Aorta (tissue), 5 donors: ENCODE data around the gene P2RX3. TPM values are rescaled to one million over a fixed set of nuclear protein-coding genes. Genes with fewer than 3 reads are reported as not detected.

ENCODE experiments used
- ATAC-seq: fragments of 200-7000 bp; cut with Tn5 transposase; one replicate; pipeline ENCODE4 v1.9.1; 2022; ENCODE audit warnings: moderate library complexity; ENCODE audit not compliant: low FRiP score
- DNase-seq, 2 donors: peaks; one replicate each; pipeline ENCODE4 v3.0.0-alpha.2; 2020
- H3K27ac ChIP-seq, 2 donors: one replicate each; pipeline ENCODE4 v1.5.1; 2013; ENCODE audit warnings: low read length in 2 of 2, mild to moderate bottlenecking in 2 of 2, moderate library complexity in 2 of 2, control low read depth in 1 of 2, inconsistent platforms in 1 of 2, low read depth in 1 of 2
- H3K27me3 ChIP-seq, 2 donors: one replicate each; pipeline ENCODE4 v1.6.1; 2013; ENCODE audit warnings: control low read depth in 1 of 2, low read length in 1 of 2, mild to moderate bottlenecking in 1 of 2, moderate library complexity in 1 of 2; ENCODE audit not compliant: insufficient read depth in 2 of 2, control insufficient read depth in 1 of 2
- H3K36me3 ChIP-seq, 2 donors: one replicate each; pipeline ENCODE4 v1.6.1; 2013; ENCODE audit warnings: control low read depth in 1 of 2, low read length in 1 of 2, mild to moderate bottlenecking in 1 of 2; ENCODE audit not compliant: insufficient read depth in 2 of 2, control insufficient read depth in 1 of 2
- H3K4me1 ChIP-seq, 2 donors: one replicate each; pipeline ENCODE4 v1.6.1; 2013; ENCODE audit warnings: low read length in 2 of 2, control low read depth in 1 of 2, mild to moderate bottlenecking in 1 of 2, moderate library complexity in 1 of 2; ENCODE audit not compliant: insufficient read depth in 2 of 2, control insufficient read depth in 1 of 2
- H3K4me3 ChIP-seq, 2 donors: one replicate each; pipeline ENCODE4 v1.5.1; 2013; ENCODE audit warnings: low read length in 2 of 2, control low read depth in 1 of 2, mild to moderate bottlenecking in 1 of 2
- H3K9me3 ChIP-seq: one replicate; pipeline ENCODE4 v1.6.1; 2013; ENCODE audit warnings: mild to moderate bottlenecking, low read length; ENCODE audit not compliant: control insufficient read depth
- WGBS, 2 donors: extraction: QIAGEN DNeasy Blood & Tissue Kit; methylation state at CpG; one replicate each; pipeline ENCODE4 v1.1.7; 2013; 5-methylcytosine and 5-hydroxymethylcytosine counted together
- intact Hi-C, 2 donors: fragments of 100-400 bp; cut with DNase I; formaldehyde crosslinking; loops; one replicate each; pipeline versions ENCODE4 v1.14.2 to v1.15.0; 2022
- polyA plus RNA-seq, 2 donors: library from polyadenylated mRNA; stranded (reverse); fragments of 200-250 nt; gene quantifications; one replicate each; pipeline ENCODE4 v1.2.3, GENCODE V29; 2013
- total RNA-seq, 2 donors: library from RNA; stranded (reverse); fragmentation: NEBNext Ultra II Directional; extraction: Animal tissue kit (Norgen Biotek cat#: 25700); gene quantifications; one replicate each; pipeline ENCODE4 v1.2.1, GENCODE V29; 2021
- donor health status: healthy with polysubstance abuse.
- donor health status: Bipolar disorder and iron deficiency.
- donor health status: DM: no; HTN: no; CAD: no.
- donor health status: DM: no; HTN: no; CAD: no.
- donor health status: DM: yes; HTN: yes; CAD: no.

Gene P2RX3
- total and polyA plus RNA-seq, 4 donors, result not detected

DNA sequence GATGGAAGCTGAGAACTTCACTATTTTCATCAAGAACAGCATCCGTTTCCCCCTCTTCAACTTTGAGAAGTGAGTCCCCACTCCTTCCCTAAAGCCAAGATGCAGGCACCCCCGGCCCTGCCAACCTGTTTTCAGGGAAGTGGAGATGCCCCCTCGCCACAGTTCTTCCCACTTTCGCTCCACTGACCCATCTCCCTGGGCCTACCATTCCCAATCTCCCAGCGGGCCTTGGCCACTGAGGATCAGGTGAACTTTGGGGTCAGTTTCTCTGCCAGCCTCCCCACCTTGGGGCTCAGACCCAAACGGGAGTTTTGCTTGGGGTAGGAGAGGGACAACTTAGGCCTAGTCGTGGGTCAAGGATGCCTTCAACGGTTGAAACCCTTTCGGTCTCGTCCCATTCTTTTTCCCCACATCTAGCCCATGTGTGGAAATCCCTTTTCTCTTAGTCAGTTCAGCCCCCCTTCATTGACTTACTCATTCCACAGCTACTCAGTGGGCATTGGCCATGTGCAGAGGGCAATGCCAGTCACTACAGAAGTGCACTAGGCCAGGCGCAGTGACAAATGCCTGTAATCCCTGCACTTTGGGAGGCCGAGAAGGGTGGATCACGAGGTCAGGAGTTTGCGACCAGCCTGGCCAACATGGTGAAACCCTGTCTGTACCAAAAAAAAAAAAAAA, 10.6 kb downstream of the P2RX3 start:
- Histone ChIP-seq H3K27me3 (no peaks in the 10 kb centered on the region), H3K9me3 (no peaks in the 10 kb centered on the region), H3K36me3 (no peaks in the 10 kb centered on the region), H3K4me3 (no peak overlapping the region), H3K4me1 (no peaks in the 10 kb centered on the region), H3K27ac (no peak overlapping the region)
- intact Hi-C loops, result loop anchor here in 1 of 2 donors (5.0 to 10.0 kb wide), 3 partner anchors 134 to 504 kb away; no protein-coding TSS in a partner anchor
- 92 to 93% methylated on average over 14 of the region's 14 CpGs for WGBS, 2 donors
- ATAC-seq (no peak), DNase-seq (peak in 1 of 2 donors; percentile 57)

DNA sequence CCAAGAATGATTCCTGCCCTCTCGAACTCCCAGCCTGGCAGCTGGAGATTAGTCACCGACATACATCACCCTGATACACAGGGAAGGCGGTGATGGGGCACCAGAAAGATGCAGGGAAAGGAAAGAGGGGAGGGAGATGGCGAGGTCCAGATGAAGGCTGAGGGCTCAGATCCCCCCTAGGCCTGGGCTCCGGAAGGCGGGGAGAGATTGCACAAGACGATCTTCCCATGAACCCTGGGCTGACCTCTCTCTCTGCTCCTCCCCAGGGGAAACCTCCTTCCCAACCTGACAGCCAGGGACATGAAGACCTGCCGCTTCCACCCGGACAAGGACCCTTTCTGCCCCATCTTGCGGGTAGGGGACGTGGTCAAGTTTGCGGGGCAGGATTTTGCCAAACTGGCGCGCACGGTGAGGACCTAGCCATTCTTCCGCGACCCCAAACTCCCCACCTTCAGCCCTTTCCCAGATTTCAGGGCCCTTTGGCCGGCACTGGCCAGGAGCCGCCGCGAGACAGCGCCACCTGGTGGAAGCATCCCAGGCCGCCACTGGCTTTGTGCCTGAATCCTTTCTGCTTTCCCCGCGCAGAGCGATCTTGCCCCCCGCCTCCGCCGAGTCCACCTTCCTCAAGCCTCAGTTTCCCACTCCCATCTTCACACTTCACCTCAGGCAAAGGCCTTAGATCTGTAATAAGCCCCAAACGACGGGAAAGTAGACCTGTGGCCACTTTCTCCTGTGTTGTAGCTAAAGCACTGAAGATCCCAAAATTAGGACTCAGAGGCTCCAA, 11.5 kb downstream of the P2RX3 start:
- DNase-seq, result peak; percentile 75 to 93
- no peaks in the 10 kb centered on the region for H3K9me3 ChIP-seq
- no peaks in the 10 kb centered on the region for H3K27me3 ChIP-seq
- H3K27ac ChIP-seq, result no peak overlapping the region
- ATAC-seq, result peak; percentile 87
- WGBS, 2 donors, result 19% methylated on average over 31 of the region's 31 CpGs
- intact Hi-C loops, result loop anchor here in 1 of 2 donors (5.0 to 10.0 kb wide), 3 partner anchors 133 to 505 kb away; no protein-coding TSS in a partner anchor
- H3K4me1 ChIP-seq, result no peaks in the 10 kb centered on the region
- H3K36me3 ChIP-seq, result no peaks in the 10 kb centered on the region
- no peak overlapping the region for H3K4me3 ChIP-seq

DNA sequence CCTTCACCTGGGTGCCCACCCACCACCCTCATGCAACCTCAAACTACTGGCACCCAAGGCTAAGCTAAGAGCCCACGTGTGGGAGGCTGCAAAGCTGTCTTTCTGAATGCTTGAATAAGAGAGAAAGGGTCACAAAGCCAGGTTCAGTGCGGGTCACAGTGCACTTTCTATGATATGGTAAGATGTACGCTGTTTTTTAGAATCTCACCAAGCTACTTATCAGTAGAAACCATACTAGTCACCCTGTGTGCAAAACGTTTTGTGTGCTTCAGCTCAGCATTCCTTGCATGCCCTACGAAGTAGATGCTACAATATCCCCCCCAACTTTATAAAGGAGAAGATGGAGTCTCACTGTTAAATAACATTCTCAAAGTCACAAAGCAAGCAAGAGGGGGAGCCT, 14.9 kb downstream of the P2RX3 start:
- Histone ChIP-seq H3K4me3 (no peak overlapping the region), H3K9me3 (no peaks in the 10 kb centered on the region), H3K4me1 (no peaks in the 10 kb centered on the region), H3K27ac (no peak overlapping the region), H3K36me3 (no peaks in the 10 kb centered on the region), H3K27me3 (no peaks in the 10 kb centered on the region)
- intact Hi-C loops, result no loop called here
- ATAC-seq (no peak), DNase-seq (peak in 1 of 2 donors; percentile 23)
- WGBS, 2 donors, result 54 to 58% methylated on average over 5 of the region's 5 CpGs

DNA sequence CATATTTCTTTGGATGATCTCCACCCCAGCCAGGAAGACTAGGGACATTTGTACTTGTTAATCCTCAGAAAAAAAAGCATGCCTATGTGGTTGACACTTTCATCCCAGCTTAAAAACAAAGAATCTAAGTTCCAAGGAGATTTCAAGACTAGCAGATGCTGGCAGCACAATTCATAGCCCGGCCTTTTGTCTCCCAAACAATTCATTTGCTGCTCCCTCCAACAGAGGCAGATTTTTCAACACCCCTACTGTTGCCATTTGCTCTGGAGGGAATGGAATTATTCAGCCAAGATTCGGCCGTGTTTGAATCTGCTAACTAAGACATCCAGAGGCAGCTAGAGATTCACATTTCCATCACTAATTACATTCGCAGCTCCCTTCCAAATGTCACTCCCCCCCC, 15.3 kb downstream of the P2RX3 start:
- WGBS, 2 donors, result 51 to 52% methylated on average over 4 of the region's 4 CpGs
- H3K9me3 ChIP-seq, result no peaks in the 10 kb centered on the region
- no peaks in the 10 kb centered on the region for H3K36me3 ChIP-seq
- intact Hi-C loops, result no loop called here
- H3K4me1 ChIP-seq, result no peaks in the 10 kb centered on the region
- DNase-seq (no peak), ATAC-seq (no peak)
- no peak overlapping the region for H3K27ac ChIP-seq
- no peak overlapping the region for H3K4me3 ChIP-seq
- no peaks in the 10 kb centered on the region for H3K27me3 ChIP-seq

DNA sequence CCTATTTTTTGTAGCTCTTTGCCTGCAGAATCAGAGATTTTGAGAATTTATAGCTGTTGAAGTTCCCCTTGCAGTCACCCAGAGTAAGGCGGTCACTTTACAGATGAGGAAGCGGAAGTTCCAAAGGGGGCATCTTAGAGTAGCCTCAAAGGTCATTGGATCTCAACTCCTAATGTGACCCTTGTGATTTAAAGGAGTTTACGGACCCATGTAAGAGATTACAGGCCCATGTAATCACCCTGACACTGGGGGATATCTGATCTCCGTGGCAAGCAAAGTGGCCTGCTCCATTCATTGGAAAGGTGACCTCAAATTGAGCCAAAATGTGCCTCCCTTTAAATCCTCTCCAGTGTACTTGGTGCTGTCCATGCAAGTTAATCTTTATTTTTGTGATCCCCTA, 15.7 kb downstream of the P2RX3 start:
- Histone ChIP-seq H3K36me3 (no peaks in the 10 kb centered on the region), H3K27ac (no peak overlapping the region), H3K4me1 (no peaks in the 10 kb centered on the region), H3K9me3 (no peaks in the 10 kb centered on the region), H3K27me3 (no peaks in the 10 kb centered on the region), H3K4me3 (no peak overlapping the region)
- intact Hi-C loops, result no loop called here
- DNase-seq, result no peak
- WGBS, 2 donors, result 78 to 79% methylated on average over 4 of the region's 4 CpGs
- no peak for ATAC-seq

DNA sequence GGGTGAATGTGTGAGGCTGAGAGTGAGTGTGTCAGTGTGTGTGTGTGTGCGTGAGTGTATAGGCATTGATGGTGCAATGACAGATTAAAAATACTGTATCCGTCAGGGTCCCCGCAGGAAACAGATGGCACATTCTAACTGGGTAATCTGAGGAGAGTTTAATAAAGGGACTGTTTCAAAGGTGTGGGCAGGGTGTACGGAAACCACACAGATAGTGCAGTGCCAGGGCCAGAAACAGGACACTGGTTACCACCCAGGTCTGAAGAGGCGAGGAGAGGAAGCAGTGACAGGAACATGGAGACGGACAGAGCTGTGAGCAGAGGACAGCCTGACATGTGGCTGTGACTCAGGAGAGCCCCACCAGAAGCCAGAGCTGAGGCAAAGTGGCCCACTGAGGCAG, 16.5 kb downstream of the P2RX3 start:
- intact Hi-C loops, result no loop called here
- WGBS, 2 donors, result 89% methylated on average over 6 of the region's 6 CpGs
- Histone ChIP-seq H3K4me1 (no peaks in the 10 kb centered on the region), H3K9me3 (no peaks in the 10 kb centered on the region), H3K27me3 (no peaks in the 10 kb centered on the region), H3K27ac (no peak overlapping the region), H3K4me3 (no peak overlapping the region), H3K36me3 (no peaks in the 10 kb centered on the region)
- ATAC-seq (no peak), DNase-seq (peak in 1 of 2 donors; percentile 55)

DNA sequence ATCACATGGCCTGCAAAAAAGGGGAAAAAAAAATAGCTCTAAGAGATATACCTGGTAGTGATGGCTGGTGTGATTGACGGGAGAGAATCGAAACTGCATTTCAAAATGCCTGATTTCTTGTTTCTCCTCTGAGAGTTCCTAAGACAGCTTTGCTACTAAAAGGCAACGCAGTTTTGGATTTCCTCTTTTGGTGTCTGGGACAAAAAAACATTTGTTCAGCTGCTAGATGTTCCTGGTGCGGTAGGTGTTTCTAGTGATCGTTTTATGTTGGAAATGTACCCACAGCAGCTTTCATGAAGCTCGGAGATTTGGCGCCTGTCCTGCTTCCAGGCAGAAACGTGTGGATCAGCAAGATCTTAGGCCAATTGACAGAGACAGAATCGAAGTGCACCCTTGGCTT, 18.1 kb downstream of the P2RX3 start:
- intact Hi-C loops, result no loop called here
- H3K27me3 ChIP-seq, result no peaks in the 10 kb centered on the region
- H3K27ac ChIP-seq, result no peak overlapping the region
- 72 to 73% methylated on average over 9 of the region's 9 CpGs for WGBS, 2 donors
- no peaks in the 10 kb centered on the region for H3K4me1 ChIP-seq
- no peaks in the 10 kb centered on the region for H3K9me3 ChIP-seq
- ATAC-seq, result no peak
- no peak overlapping the region for H3K4me3 ChIP-seq
- H3K36me3 ChIP-seq, result no peaks in the 10 kb centered on the region
- peak in 1 of 2 donors; percentile 10 for DNase-seq

DNA sequence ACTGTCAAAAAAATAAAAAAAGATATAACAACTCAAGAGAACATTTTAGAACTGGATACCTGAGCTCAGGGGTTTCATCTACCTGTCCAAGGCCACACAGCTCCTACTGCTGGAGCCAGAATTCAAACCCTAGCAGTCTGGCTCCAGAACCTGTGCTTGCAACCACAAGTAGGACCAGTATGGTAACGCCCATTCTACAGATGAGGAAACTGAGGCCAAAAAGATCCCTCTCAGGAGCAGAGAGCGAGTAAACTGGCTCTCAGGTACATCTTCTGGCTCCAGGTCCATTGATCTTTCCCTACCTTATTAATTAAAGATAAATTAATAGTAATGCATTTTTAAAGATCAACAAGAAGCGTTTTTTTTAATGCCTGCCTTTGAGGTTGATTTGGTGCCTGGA, 19.2 kb downstream of the P2RX3 start:
- no peak for ATAC-seq
- Histone ChIP-seq H3K27ac (no peak overlapping the region), H3K4me1 (no peaks in the 10 kb centered on the region), H3K9me3 (no peaks in the 10 kb centered on the region), H3K27me3 (no peaks in the 10 kb centered on the region), H3K4me3 (no peak overlapping the region), H3K36me3 (no peaks in the 10 kb centered on the region)
- intact Hi-C loops, result no loop called here
- no peak for DNase-seq
- 93 to 94% methylated on average over 3 of the region's 3 CpGs for WGBS, 2 donors

DNA sequence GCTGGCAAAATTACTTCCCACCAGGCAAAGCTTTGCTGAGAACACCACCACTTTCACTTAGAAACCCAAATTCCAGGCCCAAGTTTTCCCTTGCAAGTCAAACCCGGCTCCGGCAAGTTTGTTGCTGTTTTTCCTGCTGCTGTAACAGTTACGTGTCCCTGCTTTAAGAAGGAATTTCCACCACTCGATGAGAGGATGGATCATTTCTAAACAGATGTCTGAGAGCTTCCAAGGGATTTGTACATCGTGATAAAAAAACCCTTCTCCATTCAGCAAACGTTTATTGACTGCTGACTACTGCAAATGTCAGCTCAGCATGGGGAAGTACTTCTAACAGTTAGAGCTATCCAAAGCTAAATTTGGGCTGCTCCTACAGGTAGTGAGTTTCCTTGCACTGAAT, 19.7 kb downstream of the P2RX3 start:
- no peaks in the 10 kb centered on the region for H3K9me3 ChIP-seq
- WGBS, 2 donors, result 37 to 45% methylated on average over 6 of the region's 6 CpGs
- H3K4me1 ChIP-seq, result no peaks in the 10 kb centered on the region
- no peaks in the 10 kb centered on the region for H3K36me3 ChIP-seq
- H3K27me3 ChIP-seq, result no peaks in the 10 kb centered on the region
- ATAC-seq (no peak), DNase-seq (peak in 1 of 2 donors; percentile 38)
- intact Hi-C loops, result no loop called here
- no peak overlapping the region for H3K4me3 ChIP-seq
- no peak overlapping the region for H3K27ac ChIP-seq
